Neuronal stem cell (in vitro differentiated cells): Measurements from ENCODE around the gene LIMA1.
A peak's percentile ranks its signal among the peaks of the same experiment; 100 is the strongest.
"Not testable (repeated sequence)": the region's sequence is repeated elsewhere in the genome, so short reads cannot be mapped to it uniquely, and the experiment has no call there.

Source experiments
- DNase-seq: peaks from one replicate; pipeline ENCODE4 v3.0.0-alpha.2; 2013; ENCODE audit warnings: low spot score
- H2AFZ ChIP-seq: one replicate; pipeline ENCODE4 v1.6.1; 2013; ENCODE audit warnings: mild to moderate bottlenecking, low read length, inconsistent platforms
- H2AK5ac ChIP-seq: 2 replicates; pipeline ENCODE4 v1.6.1; 2013; ENCODE audit warnings: low read depth, mild to moderate bottlenecking, inconsistent platforms, low read length, moderate library complexity, mixed read lengths
- H2BK120ac ChIP-seq: 2 replicates; pipeline ENCODE4 v1.6.1; 2013; ENCODE audit warnings: low read depth, mild to moderate bottlenecking, inconsistent platforms, low read length, moderate library complexity, mixed read lengths
- H2BK12ac ChIP-seq: one replicate; pipeline ENCODE4 v1.6.1; 2013; ENCODE audit warnings: low read length, inconsistent platforms
- H2BK15ac ChIP-seq: 2 replicates; pipeline ENCODE4 v1.6.1; 2013; ENCODE audit warnings: mild to moderate bottlenecking, low read length, inconsistent platforms, mixed read lengths
- H2BK5ac ChIP-seq: one replicate; pipeline ENCODE4 v1.6.1; 2013; ENCODE audit warnings: inconsistent platforms, mild to moderate bottlenecking, low read length, moderate library complexity
- H3K14ac ChIP-seq: one replicate; pipeline ENCODE4 v1.6.1; 2013; ENCODE audit warnings: low read length, inconsistent platforms
- H3K18ac ChIP-seq: 2 replicates; pipeline ENCODE4 v1.6.1; 2013; ENCODE audit warnings: low read length, inconsistent platforms
- H3K23ac ChIP-seq: 2 replicates; pipeline ENCODE4 v1.6.1; 2013; ENCODE audit warnings: low read depth, mild to moderate bottlenecking, mixed read lengths, low read length, inconsistent platforms; ENCODE audit not compliant: poor library complexity
- H3K27ac ChIP-seq: replicated peaks from 3 replicates; pipeline ENCODE4 v1.5.1; 2013; ENCODE audit warnings: low read length, inconsistent platforms
- H3K27me3 ChIP-seq, 3 experiments: 2 replicates each; pipeline ENCODE4 v1.6.1; 2013; ENCODE audit warnings: low read length in 3 of 3, mild to moderate bottlenecking in 2 of 3, inconsistent platforms in 1 of 3, low read depth in 1 of 3, mixed read lengths in 1 of 3, moderate library complexity in 1 of 3; ENCODE audit not compliant: control insufficient read depth in 3 of 3, insufficient read depth in 3 of 3
- H3K36me3 ChIP-seq, 2 donors: replicated peaks in 1 of 2; 2 replicates each; pipeline ENCODE4 v1.6.1; 2013; ENCODE audit warnings: low read length in 2 of 2; ENCODE audit not compliant: control insufficient read depth in 2 of 2, insufficient read depth in 2 of 2
- H3K4ac ChIP-seq: 2 replicates; pipeline ENCODE4 v1.6.1; 2013; ENCODE audit warnings: inconsistent platforms, mild to moderate bottlenecking, low read length, moderate library complexity
- H3K4me1 ChIP-seq, 2 donors: 1 replicate in 1 of 2; 2 replicates in 1 of 2; pipeline ENCODE4 v1.6.1; 2013; ENCODE audit warnings: low read length in 2 of 2, low read depth in 1 of 2; ENCODE audit not compliant: control insufficient read depth in 2 of 2, insufficient read depth in 1 of 2
- H3K4me2 ChIP-seq: one replicate; pipeline ENCODE4 v1.6.1; 2013; ENCODE audit warnings: mild to moderate bottlenecking, low read length, inconsistent platforms; ENCODE audit not compliant: insufficient read depth, poor library complexity, severe bottlenecking
- H3K4me3 ChIP-seq, 2 donors: 2 replicates each; pipeline ENCODE4 v1.5.1; 2013; ENCODE audit warnings: low read length in 2 of 2, mild to moderate bottlenecking in 2 of 2, inconsistent platforms in 1 of 2, moderate library complexity in 1 of 2
- H3K79me1 ChIP-seq: one replicate; pipeline ENCODE4 v1.6.1; 2013; ENCODE audit warnings: low read depth, mild to moderate bottlenecking, inconsistent platforms, low read length, moderate library complexity
- H3K9ac ChIP-seq: one replicate; pipeline ENCODE4 v1.6.1; 2013; ENCODE audit warnings: mild to moderate bottlenecking, low read depth, low read length, inconsistent platforms; ENCODE audit not compliant: poor library complexity
- H3K9me3 ChIP-seq, 2 donors: replicated peaks in 1 of 2; 2 replicates each; pipeline versions ENCODE3 to v1.6.1; 2013; ENCODE audit warnings: low read length in 2 of 2, mild to moderate bottlenecking in 2 of 2, inconsistent platforms in 1 of 2, low read depth in 1 of 2, mixed read lengths in 1 of 2, moderate library complexity in 1 of 2; ENCODE audit not compliant: control insufficient read depth in 2 of 2, insufficient read depth in 1 of 2
- H4K8ac ChIP-seq: one replicate; pipeline ENCODE4 v1.6.1; 2013; ENCODE audit warnings: low read depth, mild to moderate bottlenecking, inconsistent platforms, low read length, moderate library complexity
- H4K91ac ChIP-seq: one replicate; pipeline ENCODE4 v1.6.1; 2013; ENCODE audit warnings: low read length, low read depth, mild to moderate bottlenecking, inconsistent platforms; ENCODE audit not compliant: poor library complexity
- WGBS, 2 donors: extraction: QIAGEN DNeasy Blood & Tissue Kit; methylation state at CpG; one replicate each; pipeline ENCODE4 v1.1.7; 2013; ENCODE audit warnings: missing lambda C conversion rate in 2 of 2, mixed read lengths in 1 of 2; ENCODE audit not compliant: insufficient read length in 2 of 2, insufficient replicate concordance in 1 of 2; ENCODE audit errors: extremely low coverage in 2 of 2; 5-methylcytosine and 5-hydroxymethylcytosine counted together

The LIMA1 gene

GRCh38 chr12:50317203-50317602 lies 33.9 kb upstream of the LIMA1 start:
- no peak overlapping the region for H2BK5ac ChIP-seq
- WGBS, 2 donors, result no CpG with 5 or more reads among the region's 1 CpG
- no peak overlapping the region for H2BK15ac ChIP-seq
- no peaks in the 10 kb centered on the region for H3K4me1 ChIP-seq
- no peak overlapping the region for H3K14ac ChIP-seq
- no peak overlapping the region for H3K9ac ChIP-seq
- no peak overlapping the region for H2AFZ ChIP-seq
- H2BK120ac ChIP-seq, result no peak overlapping the region
- no peak overlapping the region for H2AK5ac ChIP-seq
- H4K91ac ChIP-seq, result no peak overlapping the region
- no peak overlapping the region for H3K4me2 ChIP-seq
- no peak for DNase-seq
- H3K27me3 ChIP-seq, result no peaks in the 10 kb centered on the region
- no peak overlapping the region for H3K18ac ChIP-seq
- no peak overlapping the region for H3K4me3 ChIP-seq
- no peaks in the 10 kb centered on the region for H3K9me3 ChIP-seq
- H4K8ac ChIP-seq, result no peak overlapping the region
- no peaks in the 10 kb centered on the region for H3K36me3 ChIP-seq
- no peak overlapping the region for H3K23ac ChIP-seq
- H3K27ac ChIP-seq, result no peak overlapping the region
- no peak overlapping the region for H3K4ac ChIP-seq
- H2BK12ac ChIP-seq, result no peak overlapping the region
- no peaks in the 10 kb centered on the region for H3K79me1 ChIP-seq

- H4K8ac ChIP-seq, result no peak overlapping the region
- H3K79me1 ChIP-seq, result no peaks in the 10 kb centered on the region
- WGBS, 2 donors, result no CpG with 5 or more reads among the region's 9 CpGs
- no peak overlapping the region for H2BK120ac ChIP-seq
- H3K23ac ChIP-seq, result no peak overlapping the region
- DNase-seq, result no peak
- H4K91ac ChIP-seq, result no peak overlapping the region
- no peak overlapping the region for H2BK15ac ChIP-seq
- no peak overlapping the region for H3K4ac ChIP-seq
- no peak overlapping the region for H3K9ac ChIP-seq
- H3K4me1 ChIP-seq, result no peaks in the 10 kb centered on the region
- no peak overlapping the region for H2BK5ac ChIP-seq
- H2BK12ac ChIP-seq, result no peak overlapping the region
- H3K36me3 ChIP-seq, result no peaks in the 10 kb centered on the region
- H3K4me3 ChIP-seq, result no peak overlapping the region
- H2AK5ac ChIP-seq, result no peak overlapping the region
- H3K27ac ChIP-seq, result no peak overlapping the region
- H3K9me3 ChIP-seq, result no peaks in the 10 kb centered on the region
- H3K18ac ChIP-seq, result no peak overlapping the region
- no peak overlapping the region for H2AFZ ChIP-seq
- H3K4me2 ChIP-seq, result no peak overlapping the region
- no peaks in the 10 kb centered on the region for H3K27me3 ChIP-seq
- no peak overlapping the region for H3K14ac ChIP-seq
Observed at GRCh38 chr12:50315803-50316202, 32.5 kb upstream of the LIMA1 start.

- H3K36me3 ChIP-seq, result no peaks in the 10 kb centered on the region
- DNase-seq, result peak; percentile 48
Observed at GRCh38 chr12:50314636-50315312, 31.5 kb upstream of the LIMA1 start.

GRCh38 chr12:50313971-50314370 lies 30.7 kb upstream of the LIMA1 start:
- no CpG with 5 or more reads among the region's 8 CpGs for WGBS, 2 donors
- H4K91ac ChIP-seq, H3K4me2 ChIP-seq, H3K4ac ChIP-seq, H3K18ac ChIP-seq, H3K4me1 ChIP-seq, H3K4me3 ChIP-seq, H3K9me3 ChIP-seq, H2BK12ac ChIP-seq, H2AFZ ChIP-seq, H2BK5ac ChIP-seq, H3K27me3 ChIP-seq, H2BK120ac ChIP-seq, H3K36me3 ChIP-seq, H4K8ac ChIP-seq, H3K27ac ChIP-seq, H3K23ac ChIP-seq, H2AK5ac ChIP-seq, DNase-seq, H3K14ac ChIP-seq, H2BK15ac ChIP-seq, H3K9ac ChIP-seq, H3K79me1 ChIP-seq: not testable (repeated sequence)

More at GRCh38 chr12:50314636-50315312, 31.5 kb upstream of the LIMA1 start:
- H3K18ac ChIP-seq, result no peak overlapping the region
- H4K8ac ChIP-seq, result no peak overlapping the region
- no peak overlapping the region for H3K14ac ChIP-seq
- H2BK120ac ChIP-seq, result no peak overlapping the region
- H2BK12ac ChIP-seq, result no peak overlapping the region
- H2BK5ac ChIP-seq, result no peak overlapping the region
- no peaks in the 10 kb centered on the region for H3K79me1 ChIP-seq
- H3K23ac ChIP-seq, result no peak overlapping the region
- H3K4ac ChIP-seq, result no peak overlapping the region
- no peak overlapping the region for H2AK5ac ChIP-seq
- H3K27me3 ChIP-seq, result no peaks in the 10 kb centered on the region
- no CpG with 5 or more reads among the region's 7 CpGs for WGBS, 2 donors
- no peaks in the 10 kb centered on the region for H3K4me1 ChIP-seq
- no peak overlapping the region for H3K9ac ChIP-seq
- H3K4me2 ChIP-seq, result no peak overlapping the region
- no peak overlapping the region for H4K91ac ChIP-seq
- no peak overlapping the region for H3K4me3 ChIP-seq
- H3K27ac ChIP-seq, result no peak overlapping the region
- H2AFZ ChIP-seq, result no peak overlapping the region
- H3K9me3 ChIP-seq, result no peaks in the 10 kb centered on the region
- H2BK15ac ChIP-seq, result no peak overlapping the region
